HCT116 (cell line): ENCODE results near the gene TOP3B. TPM values are rescaled to one million over a fixed set of nuclear protein-coding genes. Genes with fewer than 3 reads are reported as not detected.

Experiments used
- total RNA-seq: library from RNA; stranded (reverse); gene quantifications from one replicate; pipeline ENCODE4 v1.2.1, GENCODE V29; 2021; ENCODE audit not compliant: unreplicated experiment

The TOP3B gene
- total RNA-seq, 1 experiment from 2014 or later = 50.1 TPM

Other genes with a start within 250 kb of the TOP3B start
- gene YPEL1, start 247.0 kb downstream of the TOP3B start, total RNA-seq = 3.1 TPM
- 137 TPM for gene MAPK1, start 115.1 kb downstream of the TOP3B start, total RNA-seq
- gene PPM1F, start 29.9 kb downstream of the TOP3B start, total RNA-seq = 27.3 TPM